Hypothalamus (tissue), 51 donors: ENCODE data around the gene OR5M3.

Experiments
- DNase-seq, 51 donors: peaks; one replicate each; lab custom pipeline; 2025; lab: John Stamatoyannopoulos, UW

OR5M3 gene

GRCh38 chr11:56473252-56473651, at the start of gene OR5M3:
Gene OR5M3, minus strand, starts transcription at chr11:56473352. Its CDS starts 2,855 bp downstream, at chr11:56470497.
- DNase-seq: no peak

GRCh38 chr11:56522008-56522407, 48.9 kb upstream of the OR5M3 start:
- no peak for DNase-seq

GRCh38 chr11:56513280-56513679, 40.1 kb upstream of the OR5M3 start:
- no peak for DNase-seq

- DNase-seq: no peak
Observed at GRCh38 chr11:56509439-56509838, 36.3 kb upstream of the OR5M3 start.

- DNase-seq: no peak
Observed at GRCh38 chr11:56497010-56497409, 23.9 kb upstream of the OR5M3 start.

GRCh38 chr11:56495117-56495516, 22.0 kb upstream of the OR5M3 start:
- DNase-seq: no peak

GRCh38 chr11:56491270-56491669, 18.1 kb upstream of the OR5M3 start, which contains the start of gene OR5M8:
Gene OR5M8, minus strand, starts transcription at chr11:56491370. Its CDS starts 0 bp downstream, at chr11:56491370.
- DNase-seq: no peak

- no peak for DNase-seq
Observed at GRCh38 chr11:56486801-56487200, 13.6 kb upstream of the OR5M3 start.

GRCh38 chr11:56474729-56475235, 1.6 kb upstream of the OR5M3 start:
- no peak for DNase-seq

- DNase-seq: no peak
Observed at GRCh38 chr11:56457076-56457475, 16.1 kb downstream of the OR5M3 start.

- no peak for DNase-seq
Observed at GRCh38 chr11:56453521-56453920, 19.6 kb downstream of the OR5M3 start.
